GM21576 (cell line): ENCODE measurements around the gene HERC4.
"Not testable (repeated sequence)": the region's sequence is repeated elsewhere in the genome, so short reads cannot be mapped to it uniquely, and the experiment has no call there.

Experiments used
- ATAC-seq: cut with Tn5 transposase; IDR thresholded peaks from one replicate; pipeline ENCODE4 v1.9.1; 2021; ENCODE audit warnings: mild to moderate bottlenecking, moderate library complexity; ENCODE audit not compliant: unreplicated experiment

HERC4 gene

GRCh38 chr10:68095153-68095552, 20.1 kb upstream of the HERC4 start:
- ATAC-seq, result no peak

DNA sequence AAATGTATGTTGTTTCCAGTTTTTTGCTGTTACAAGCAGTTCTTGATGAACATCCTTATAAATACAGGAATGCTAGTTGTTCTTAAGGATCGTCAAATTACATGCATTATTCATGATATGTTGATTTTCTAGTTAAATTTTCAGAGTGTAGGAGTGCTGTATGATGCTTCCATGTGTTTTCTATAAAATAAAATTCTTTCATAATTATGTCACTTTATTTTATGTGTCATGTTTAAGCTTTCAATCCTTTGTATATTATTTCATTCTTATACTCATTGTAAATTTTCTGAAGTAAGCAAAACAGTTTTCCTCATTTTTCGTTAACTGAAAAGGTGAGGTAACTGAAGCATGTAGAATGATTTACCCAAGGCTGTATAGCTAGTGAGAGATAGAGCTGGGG, 17.4 kb upstream of the HERC4 start:
- no peak for ATAC-seq

DNA sequence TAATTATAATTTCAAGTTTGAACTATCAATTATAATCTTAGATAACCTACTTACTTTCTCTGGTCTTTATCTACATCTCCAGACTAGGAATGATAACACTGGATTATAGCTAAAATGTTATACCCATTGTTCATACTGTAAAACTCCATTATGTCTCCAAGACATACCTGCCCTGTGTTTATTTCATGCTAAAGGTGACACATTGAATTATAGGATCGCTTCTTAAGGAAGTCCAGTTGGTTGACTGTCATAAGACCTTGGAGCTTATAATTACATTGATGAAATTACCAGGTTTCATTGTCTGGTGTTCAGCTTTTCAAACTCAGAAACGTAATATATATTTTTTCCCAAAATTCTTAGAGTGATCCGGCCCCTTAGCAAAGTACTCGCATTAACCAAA, 15.5 kb upstream of the HERC4 start:
- ATAC-seq, result no peak

DNA sequence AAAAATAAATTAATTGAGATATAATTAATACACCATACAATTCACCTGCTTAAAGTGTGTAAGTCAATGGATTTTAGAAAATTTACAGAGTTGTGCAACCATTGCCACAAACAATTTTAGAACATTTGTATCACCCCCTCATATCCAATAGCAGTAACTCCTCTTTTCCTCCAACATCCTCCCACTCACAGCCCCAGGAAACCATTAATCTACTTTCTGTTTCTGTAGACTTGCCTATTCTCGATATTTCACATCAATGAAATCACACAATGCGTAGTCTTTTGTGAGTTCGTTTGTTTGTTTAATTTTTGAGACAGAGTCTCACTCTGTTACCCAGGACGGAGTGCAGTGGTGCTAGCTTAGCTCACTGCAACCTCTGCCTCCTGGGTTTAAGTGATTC, 13.7 kb upstream of the HERC4 start:
- peak; percentile 66 for ATAC-seq

- ATAC-seq, result no peak
Observed at GRCh38 chr10:68087685-68088401, 12.8 kb upstream of the HERC4 start.

GRCh38 chr10:68086910-68087684, 12.0 kb upstream of the HERC4 start:
- no peak for ATAC-seq

DNA sequence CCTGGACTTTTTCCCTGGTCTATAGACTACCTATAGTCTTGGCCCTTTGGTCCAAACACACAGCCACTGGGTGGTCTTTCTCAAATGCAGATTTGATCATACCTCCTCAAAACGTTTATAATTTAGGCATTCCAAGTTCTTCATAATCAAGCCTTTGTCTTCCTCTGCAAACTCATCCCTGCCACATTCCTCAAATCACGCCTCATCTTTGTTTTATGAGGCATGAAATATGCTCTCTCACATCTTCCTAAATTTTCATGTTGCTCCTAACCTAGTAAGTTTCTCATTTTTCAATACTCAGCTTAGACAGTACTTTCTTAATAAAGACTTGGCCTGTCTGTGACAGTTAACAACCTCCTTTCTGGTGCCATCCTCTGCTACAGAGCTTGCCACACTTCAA, 10.9 kb upstream of the HERC4 start:
- no peak for ATAC-seq

- ATAC-seq, result no peak
Observed at GRCh38 chr10:68084469-68084868, 9.4 kb upstream of the HERC4 start.

DNA sequence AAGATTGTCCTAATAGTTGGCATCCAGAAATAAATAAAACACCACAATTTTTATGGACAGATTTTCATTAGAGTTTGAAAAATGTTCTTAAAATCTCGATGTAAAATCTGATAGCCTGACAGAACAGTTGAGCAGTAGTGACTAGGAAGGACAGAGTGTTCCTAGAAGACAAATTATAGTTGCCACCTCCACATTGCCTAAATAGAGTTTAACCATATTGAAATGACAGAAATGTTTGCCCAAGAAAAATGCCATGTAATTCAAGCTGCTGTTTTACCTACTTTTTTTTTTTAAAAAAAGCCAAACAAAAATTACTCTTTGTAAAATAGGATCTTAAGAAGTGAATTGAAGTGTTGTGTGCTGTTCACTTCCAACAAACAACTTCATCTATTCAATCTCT, 8.9 kb upstream of the HERC4 start:
- no peak for ATAC-seq

- ATAC-seq, result no peak
Observed at GRCh38 chr10:68082872-68083271, 7.8 kb upstream of the HERC4 start.

- no peak for ATAC-seq
Observed at GRCh38 chr10:68081916-68082315, 6.8 kb upstream of the HERC4 start.

DNA sequence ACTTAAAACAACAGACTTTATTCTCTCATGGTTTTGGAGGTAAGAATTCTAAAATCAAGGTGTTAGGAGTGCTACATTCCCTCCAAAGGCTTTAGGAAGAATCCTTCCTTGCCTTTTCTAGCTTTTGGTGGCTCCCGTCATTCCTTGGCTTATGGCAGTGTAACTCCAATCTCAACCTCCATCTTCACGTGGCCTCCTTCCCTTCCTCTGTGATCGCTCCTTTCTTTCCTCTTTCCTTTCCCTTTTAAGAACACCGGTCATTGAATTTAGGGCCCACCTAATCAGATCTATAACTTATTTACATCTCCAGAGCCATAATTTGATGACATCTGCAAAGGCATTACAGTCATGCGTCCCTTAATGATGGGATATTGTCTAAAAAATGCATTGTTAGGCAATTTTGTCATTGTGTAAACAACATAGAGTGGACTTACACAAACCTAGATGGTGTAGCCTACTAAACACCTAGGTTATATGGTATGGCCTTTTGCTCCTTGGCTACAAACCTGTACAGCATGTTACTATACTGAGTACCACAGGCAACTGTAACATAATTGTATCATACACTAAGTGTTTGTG, 5.9 kb upstream of the HERC4 start:
- ATAC-seq, result no peak

DNA sequence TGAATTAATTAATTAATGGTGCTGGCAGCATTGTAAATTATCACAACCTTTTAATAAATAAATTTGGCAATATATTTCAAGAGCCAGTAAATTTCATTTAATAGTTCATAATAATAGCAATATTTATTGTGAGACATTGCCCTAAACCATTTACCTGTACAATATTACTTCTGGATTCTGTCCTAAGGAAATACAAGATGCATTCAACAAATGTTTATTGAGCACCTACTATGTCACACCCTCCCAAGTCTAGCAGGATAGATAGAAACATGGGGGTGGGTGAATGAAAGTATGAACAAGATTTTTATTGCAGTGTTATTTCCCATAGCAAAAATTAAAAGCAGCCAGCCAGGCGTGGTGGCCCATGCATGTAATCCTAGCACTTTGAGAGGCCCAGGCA, 4.4 kb upstream of the HERC4 start:
- no peak for ATAC-seq

DNA sequence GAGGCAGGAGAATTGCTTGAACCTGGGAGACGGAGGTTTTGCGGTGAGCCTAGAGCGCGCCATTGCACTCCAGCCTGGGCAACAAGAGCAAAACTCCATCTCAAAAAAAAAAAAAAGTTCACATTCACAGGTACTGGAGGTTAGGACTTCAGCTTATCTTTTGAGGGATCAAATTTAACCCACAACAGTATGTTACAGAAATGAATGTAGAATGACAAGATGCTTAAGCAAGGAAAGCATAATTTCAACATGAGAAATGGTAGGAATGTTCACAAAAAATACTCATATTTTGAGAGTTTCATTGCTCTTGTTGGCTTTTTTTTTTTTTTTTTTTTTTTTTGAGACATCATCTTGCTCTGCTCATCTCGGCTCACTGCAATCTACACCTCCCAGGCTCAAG, 1.9 kb upstream of the HERC4 start:
- no peak for ATAC-seq

DNA sequence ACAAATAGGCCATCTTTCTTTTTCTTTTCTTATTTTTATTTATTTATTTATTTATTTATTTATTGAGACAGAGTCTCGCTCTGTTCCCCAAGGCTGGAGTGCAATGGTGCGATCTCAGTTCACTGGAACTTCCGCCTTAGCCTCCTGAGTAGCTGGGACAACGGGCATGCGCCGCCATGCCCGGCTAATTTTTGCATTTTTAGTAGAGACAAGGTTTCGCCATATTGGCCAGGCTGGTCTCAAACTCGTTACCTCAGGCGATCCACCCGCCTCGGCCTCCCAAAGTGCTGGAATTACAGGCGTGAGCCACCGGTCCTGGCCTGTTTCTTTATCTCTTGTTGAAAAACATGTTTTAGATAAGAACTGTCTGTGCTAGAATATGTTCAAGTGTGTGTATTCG, 998 bp upstream of the HERC4 start:
- ATAC-seq, result not testable (repeated sequence)

GRCh38 chr10:68075550-68076004, 494 bp upstream of the HERC4 start:
- no peak for ATAC-seq

GRCh38 chr10:68074031-68074774, 880 bp downstream of the HERC4 start:
- no peak for ATAC-seq

DNA sequence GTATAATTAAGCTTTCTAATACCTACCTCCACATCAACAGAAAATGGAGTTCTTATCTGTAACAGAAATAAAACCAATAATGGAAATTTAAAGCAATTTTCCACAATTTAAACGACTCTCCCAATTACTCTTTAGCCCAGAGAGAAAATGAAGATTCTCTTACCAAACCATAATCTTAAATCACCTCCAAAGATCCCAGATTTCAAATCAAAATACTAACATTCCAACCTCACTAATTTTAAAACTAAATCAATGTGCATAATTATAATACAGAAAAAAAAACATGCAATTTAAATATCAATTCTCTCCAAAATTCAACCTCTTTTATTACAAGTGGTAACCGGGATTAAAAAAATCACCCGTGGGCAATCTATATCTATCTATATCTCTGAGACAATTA, 1.5 kb downstream of the HERC4 start:
- no peak for ATAC-seq

DNA sequence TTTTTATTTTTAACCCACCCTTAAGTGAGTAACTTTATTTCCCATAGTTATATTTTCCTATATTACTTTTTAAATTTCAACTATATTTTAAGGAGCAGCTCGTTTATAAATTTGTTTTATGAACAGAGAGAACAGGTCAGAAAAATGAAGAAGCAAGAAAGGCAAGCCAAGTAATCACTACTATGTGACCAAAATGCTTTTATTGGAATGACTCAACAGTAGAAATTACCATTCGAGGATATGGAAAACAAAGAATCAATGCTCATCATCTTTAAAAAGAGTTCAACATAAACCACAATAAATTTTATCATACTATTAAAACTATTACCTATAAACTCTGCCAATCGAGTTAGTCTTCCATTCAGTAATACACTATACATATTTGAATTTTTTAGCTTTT, 7.6 kb downstream of the HERC4 start:
- no peak for ATAC-seq

DNA sequence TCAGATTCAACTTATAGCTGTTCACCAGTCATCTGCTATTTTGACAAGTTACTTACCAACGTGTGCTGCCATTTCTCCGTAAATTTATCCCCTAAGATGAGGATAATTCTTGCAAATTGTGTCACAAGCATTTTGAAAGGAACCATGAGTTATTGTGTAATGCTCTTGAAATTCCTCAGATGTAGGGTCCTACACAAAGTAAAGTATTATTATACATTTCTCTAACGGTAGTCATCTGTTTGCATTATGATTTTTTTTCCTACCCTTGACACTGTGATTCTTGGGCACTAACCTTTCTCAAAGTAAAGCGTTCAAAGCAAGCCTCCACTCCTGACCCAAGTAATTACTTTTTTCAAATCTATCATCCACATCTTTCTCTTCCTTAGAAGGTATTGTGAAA, 8.1 kb downstream of the HERC4 start:
- ATAC-seq, result no peak

DNA sequence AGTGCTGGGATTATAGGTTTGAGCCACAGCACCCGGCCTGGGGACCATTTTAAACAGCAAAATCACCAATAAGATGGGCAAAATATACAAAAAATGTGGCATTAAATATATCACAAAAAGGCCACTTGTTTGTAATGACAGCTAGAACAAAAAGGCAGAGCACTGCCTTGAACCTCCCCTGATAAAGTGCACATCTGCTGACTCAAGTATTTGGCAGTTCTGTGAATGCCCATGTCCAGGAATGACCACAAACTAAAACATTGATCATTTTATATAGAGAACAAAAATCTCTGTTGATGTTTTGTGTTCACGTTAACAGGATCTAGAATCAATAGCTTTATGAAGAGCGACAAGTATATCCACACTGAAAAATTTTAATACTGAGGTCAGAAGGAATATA, 21.5 kb downstream of the HERC4 start:
- no peak for ATAC-seq
